ENCODE data around the gene ACBD6. TPM values are rescaled to one million over a fixed set of nuclear protein-coding genes. Genes with fewer than 3 reads are reported as not detected.
"Not testable (repeated sequence)": the region's sequence is repeated elsewhere in the genome, so short reads cannot be mapped to it uniquely, and the experiment has no call there.

ACBD6 gene
- total RNA-seq, 1 donor from 2014 or later: 43.4 TPM

GRCh38 chr1:180462102-180462501 is 40.3 kb downstream of the ACBD6 start:
- no peak overlapping the region for H2AFZ ChIP-seq (ENCODE audit: low read depth, low read length)
- H3K79me2 ChIP-seq (ENCODE audit: insufficient read depth, low read length): peaks cover 44% of the 10 kb centered on the region
- no peak for TF ChIP-seq EZH2 (IDR thresholded peaks at IDR 0.05; ENCODE audit: insufficient read depth, low read length)
- TF ChIP-seq, protein P1, sequence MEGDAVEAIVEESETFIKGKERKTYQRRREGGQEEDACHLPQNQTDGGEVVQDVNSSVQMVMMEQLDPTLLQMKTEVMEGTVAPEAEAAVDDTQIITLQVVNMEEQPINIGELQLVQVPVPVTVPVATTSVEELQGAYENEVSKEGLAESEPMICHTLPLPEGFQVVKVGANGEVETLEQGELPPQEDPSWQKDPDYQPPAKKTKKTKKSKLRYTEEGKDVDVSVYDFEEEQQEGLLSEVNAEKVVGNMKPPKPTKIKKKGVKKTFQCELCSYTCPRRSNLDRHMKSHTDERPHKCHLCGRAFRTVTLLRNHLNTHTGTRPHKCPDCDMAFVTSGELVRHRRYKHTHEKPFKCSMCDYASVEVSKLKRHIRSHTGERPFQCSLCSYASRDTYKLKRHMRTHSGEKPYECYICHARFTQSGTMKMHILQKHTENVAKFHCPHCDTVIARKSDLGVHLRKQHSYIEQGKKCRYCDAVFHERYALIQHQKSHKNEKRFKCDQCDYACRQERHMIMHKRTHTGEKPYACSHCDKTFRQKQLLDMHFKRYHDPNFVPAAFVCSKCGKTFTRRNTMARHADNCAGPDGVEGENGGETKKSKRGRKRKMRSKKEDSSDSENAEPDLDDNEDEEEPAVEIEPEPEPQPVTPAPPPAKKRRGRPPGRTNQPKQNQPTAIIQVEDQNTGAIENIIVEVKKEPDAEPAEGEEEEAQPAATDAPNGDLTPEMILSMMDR (IDR thresholded peaks at IDR 0.05; ENCODE audit: insufficient read depth, low read depth, low read length): no peak
- no peaks in the 10 kb centered on the region for H3K4me1 ChIP-seq (ENCODE audit: insufficient read depth, low read length)
- no peak for DNase-seq (ENCODE audit: low read depth)
- Mint-ChIP-seq H3K27ac (ENCODE audit: unreplicated experiment) (no peak overlapping the region), H3K4me3 (ENCODE audit: unreplicated experiment) (no peak overlapping the region), H3K27me3 (ENCODE audit: low read depth, unreplicated experiment) (no peaks in the 10 kb centered on the region), H3K9me3 (ENCODE audit: unreplicated experiment) (peaks cover 29% of the 10 kb centered on the region), H3K4me1 (ENCODE audit: low read depth, unreplicated experiment) (no peaks in the 10 kb centered on the region), H3K36me3 (ENCODE audit: low read depth, unreplicated experiment) (peaks cover 36% of the 10 kb centered on the region)
- H3K9me3 ChIP-seq (ENCODE audit: insufficient read depth, low read depth, low read length): no peaks in the 10 kb centered on the region
- no peak overlapping the region for H3K9ac ChIP-seq (ENCODE audit: low read length)
- H3K27ac ChIP-seq (ENCODE audit: low read depth, low read length): no peak overlapping the region
- H3K27me3 ChIP-seq (ENCODE audit: insufficient read depth, low read length): no peaks in the 10 kb centered on the region
- H3K36me3 ChIP-seq (ENCODE audit: insufficient read depth, low read length): no peaks in the 10 kb centered on the region
- no peak for FAIRE-seq
- H3K4me3 ChIP-seq (ENCODE audit: insufficient read depth, low read depth, low read length): no peak overlapping the region
- H4K20me1 ChIP-seq (ENCODE audit: insufficient read depth, low read length): peaks cover 16% of the 10 kb centered on the region
- no peak overlapping the region for H3K4me2 ChIP-seq (ENCODE audit: low read length)

DNA sequence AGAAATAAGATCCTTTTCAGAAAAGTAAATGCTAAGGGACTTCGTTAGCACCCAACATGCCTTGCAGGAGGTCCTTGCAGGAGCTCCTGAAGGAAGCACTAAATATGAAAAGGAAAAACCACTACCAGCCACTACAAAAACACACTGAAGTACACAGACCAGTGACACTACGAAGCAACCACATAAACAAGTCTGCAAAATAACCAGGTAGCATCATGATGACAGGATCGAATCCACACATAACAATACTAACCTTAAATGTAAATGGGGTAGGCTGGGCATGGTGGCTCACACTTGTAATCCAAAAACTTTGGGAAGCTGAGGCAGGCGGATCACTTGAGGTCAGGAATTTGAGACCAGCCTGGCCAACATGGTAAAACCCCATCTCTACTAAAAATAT is 40.7 kb downstream of the ACBD6 start:
- Histone ChIP-seq H4K20me1 (ENCODE audit: insufficient read depth, low read length) (peaks cover 17% of the 10 kb centered on the region), H3K79me2 (ENCODE audit: insufficient read depth, low read length) (peaks cover 45% of the 10 kb centered on the region)
- H3K27me3 Mint-ChIP-seq (ENCODE audit: low read depth, unreplicated experiment); H3K4me3 Mint-ChIP-seq (ENCODE audit: unreplicated experiment); H3K27ac Mint-ChIP-seq (ENCODE audit: unreplicated experiment); H3K4me3 ChIP-seq (ENCODE audit: insufficient read depth, low read depth, low read length); H3K4me1 ChIP-seq (ENCODE audit: insufficient read depth, low read length); H3K27ac ChIP-seq (ENCODE audit: low read depth, low read length); H3K27me3 ChIP-seq (ENCODE audit: insufficient read depth, low read length); H3K4me2 ChIP-seq (ENCODE audit: low read length); H3K9ac ChIP-seq (ENCODE audit: low read length); H2AFZ ChIP-seq (ENCODE audit: low read depth, low read length); H3K36me3 ChIP-seq (ENCODE audit: insufficient read depth, low read length); H3K9me3 ChIP-seq (ENCODE audit: insufficient read depth, low read depth, low read length); DNase-seq (ENCODE audit: low read depth); FAIRE-seq; H3K4me1 Mint-ChIP-seq (ENCODE audit: low read depth, unreplicated experiment): not testable (repeated sequence)
- peaks cover 36% of the 10 kb centered on the region for H3K36me3 Mint-ChIP-seq (ENCODE audit: low read depth, unreplicated experiment)
- H3K9me3 Mint-ChIP-seq (ENCODE audit: unreplicated experiment): peaks cover 29% of the 10 kb centered on the region

GRCh38 chr1:180458807-180459206 is 43.6 kb downstream of the ACBD6 start:
- H3K36me3 ChIP-seq (ENCODE audit: insufficient read depth, low read length): no peaks in the 10 kb centered on the region
- no peak overlapping the region for H2AFZ ChIP-seq (ENCODE audit: low read depth, low read length)
- FAIRE-seq: no peak
- Mint-ChIP-seq H3K4me3 (ENCODE audit: unreplicated experiment) (no peak overlapping the region), H3K36me3 (ENCODE audit: low read depth, unreplicated experiment) (peaks cover 41% of the 10 kb centered on the region), H3K27ac (ENCODE audit: unreplicated experiment) (no peak overlapping the region), H3K27me3 (ENCODE audit: low read depth, unreplicated experiment) (no peaks in the 10 kb centered on the region), H3K4me1 (ENCODE audit: low read depth, unreplicated experiment) (no peaks in the 10 kb centered on the region), H3K9me3 (ENCODE audit: unreplicated experiment) (peaks cover 20% of the 10 kb centered on the region)
- H3K27me3 ChIP-seq (ENCODE audit: insufficient read depth, low read length): no peaks in the 10 kb centered on the region
- H3K4me1 ChIP-seq (ENCODE audit: insufficient read depth, low read length): no peaks in the 10 kb centered on the region
- no peaks in the 10 kb centered on the region for H3K9me3 ChIP-seq (ENCODE audit: insufficient read depth, low read depth, low read length)
- DNase-seq (ENCODE audit: low read depth): no peak
- peaks cover 18% of the 10 kb centered on the region for H4K20me1 ChIP-seq (ENCODE audit: insufficient read depth, low read length)
- no peak overlapping the region for H3K9ac ChIP-seq (ENCODE audit: low read length)
- no peak overlapping the region for H3K27ac ChIP-seq (ENCODE audit: low read depth, low read length)
- TF ChIP-seq EZH2 (IDR thresholded peaks at IDR 0.05; ENCODE audit: insufficient read depth, low read length): no peak
- H3K4me3 ChIP-seq (ENCODE audit: insufficient read depth, low read depth, low read length): no peak overlapping the region
- no peak overlapping the region for H3K4me2 ChIP-seq (ENCODE audit: low read length)
- H3K79me2 ChIP-seq (ENCODE audit: insufficient read depth, low read length): peaks cover 28% of the 10 kb centered on the region

Measured in astrocyte (in vitro differentiated cells and primary cell).